Smooth muscle cell (in vitro differentiated cells): Measurements from ENCODE around the gene OR10Z1. TPM values are rescaled to one million over a fixed set of nuclear protein-coding genes. Genes with fewer than 3 reads are reported as not detected.

Experiments used
- DNase-seq: peaks from one replicate; lab custom pipeline; 2025; ENCODE audit not compliant: unreplicated experiment; lab: John Stamatoyannopoulos, UW
- H2AFZ ChIP-seq: fragments of 200-600 bp; sonication (generic); 2 replicates; pipeline ENCODE4 v1.6.0; 2016; ENCODE audit warnings: antibody characterized with exemption, low read depth, mild to moderate bottlenecking
- H3F3A ChIP-seq: fragments of 200-600 bp; sonication (generic); 2 replicates; pipeline ENCODE4 v1.6.0; 2017; ENCODE audit warnings: antibody characterized with exemption, low read depth
- H3K27ac ChIP-seq: fragments of 200-600 bp; sonication (generic); 2 replicates; pipeline ENCODE4 v1.5.1; 2016; ENCODE audit warnings: low read depth, mild to moderate bottlenecking
- H3K27me3 ChIP-seq: fragments of 200-600 bp; sonication (generic); 2 replicates; pipeline ENCODE4 v1.6.1; 2016; ENCODE audit warnings: low read depth, mild to moderate bottlenecking
- H3K36me3 ChIP-seq: fragments of 200-600 bp; sonication (generic); 2 replicates; pipeline ENCODE4 v1.5.1; 2016; ENCODE audit warnings: low read depth
- H3K4me1 ChIP-seq: fragments of 200-600 bp; sonication (generic); 2 replicates; pipeline ENCODE4 v1.5.1; 2016; ENCODE audit warnings: low read depth
- H3K4me2 ChIP-seq: fragments of 200-600 bp; sonication (generic); 2 replicates; pipeline ENCODE4 v1.6.0; 2016; ENCODE audit warnings: mild to moderate bottlenecking
- H3K4me3 ChIP-seq: fragments of 200-600 bp; sonication (generic); 2 replicates; pipeline ENCODE4 v1.5.1; 2016; ENCODE audit warnings: mild to moderate bottlenecking
- H3K79me2 ChIP-seq: fragments of 200-600 bp; sonication (generic); 2 replicates; pipeline ENCODE4 v1.6.0; 2016; ENCODE audit warnings: low read depth, mild to moderate bottlenecking
- H3K9ac ChIP-seq: fragments of 200-600 bp; sonication (generic); 2 replicates; pipeline ENCODE4 v1.6.0; 2016; ENCODE audit warnings: low read depth
- H3K9me3 ChIP-seq: fragments of 200-600 bp; sonication (generic); replicated peaks from 2 replicates; pipeline ENCODE4 v1.5.1; 2016; ENCODE audit warnings: low read depth
- H4K20me1 ChIP-seq: fragments of 200-600 bp; sonication (generic); 2 replicates; pipeline ENCODE4 v1.6.0; 2016; ENCODE audit warnings: low read depth
- WGBS: methylation state at CpG from one replicate; pipeline ENCODE4 v1.1.7; 2016; ENCODE audit warnings: low lambda C conversion rate; 5-methylcytosine and 5-hydroxymethylcytosine counted together
- polyA plus RNA-seq: library from polyadenylated mRNA; unstranded; fragments of >200 nt; fragmentation: Nextera tagmentation; extraction: Ambion mirVana; gene quantifications from 2 replicates; pipeline ENCODE4 v1.2.1, GENCODE V29; 2016
- total RNA-seq: library from RNA; depleted of rRNA; stranded (reverse); fragments of >200 nt; gene quantifications from 2 replicates; pipeline ENCODE4 v1.2.3, GENCODE V29; 2014
- TF ChIP-seq, protein P1 (sequence below): fragments of 200-600 bp; sonication (generic); IDR thresholded peaks from 2 replicates; pipeline ENCODE4 v1.5.1; 2017; ENCODE audit warnings: borderline replicate concordance, mild to moderate bottlenecking, antibody characterized with exemption; ENCODE audit not compliant: insufficient read depth, poor library complexity, severe bottlenecking

Gene OR10Z1
- total and polyA plus RNA-seq, 2 experiments from 2014 or later = not detected

DNA sequence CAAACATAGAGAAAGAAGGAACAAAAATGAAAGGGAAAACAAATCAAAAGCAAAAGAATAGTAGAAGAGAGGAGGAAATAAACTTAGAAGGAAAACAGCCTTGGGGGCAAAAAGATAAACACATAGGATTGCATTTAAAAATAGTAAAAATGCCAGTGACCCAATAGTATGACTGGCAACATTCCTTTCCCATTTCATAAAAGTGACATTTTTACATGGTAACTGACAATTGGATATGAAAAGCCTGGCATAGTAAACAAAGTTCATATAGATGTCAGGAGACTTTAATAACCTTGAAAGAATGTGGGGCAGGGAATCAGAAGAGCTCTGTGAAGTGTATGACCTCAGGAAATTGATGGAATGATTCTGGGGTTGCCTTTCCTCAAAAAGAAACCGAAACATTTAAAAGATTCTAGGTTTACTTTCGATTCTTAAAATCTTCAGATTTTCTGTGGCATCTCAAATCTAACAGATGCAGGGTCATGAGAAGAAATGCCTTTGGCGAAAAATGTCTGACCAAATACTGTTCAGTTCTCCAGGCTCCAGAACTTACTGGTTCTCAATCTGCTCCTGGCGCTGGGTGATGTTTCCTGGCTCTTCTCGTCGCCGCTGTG, 47.8 kb downstream of the OR10Z1 start:
- no peak overlapping the region for H3K9ac ChIP-seq
- H3F3A ChIP-seq = no peaks in the 10 kb centered on the region
- no peak overlapping the region for H2AFZ ChIP-seq
- 91% methylated on average over 7 of the region's 7 CpGs for WGBS
- H3K4me3 ChIP-seq = no peak overlapping the region
- H3K4me1 ChIP-seq = no peaks in the 10 kb centered on the region
- no peak overlapping the region for H3K4me2 ChIP-seq
- TF ChIP-seq, protein P1, sequence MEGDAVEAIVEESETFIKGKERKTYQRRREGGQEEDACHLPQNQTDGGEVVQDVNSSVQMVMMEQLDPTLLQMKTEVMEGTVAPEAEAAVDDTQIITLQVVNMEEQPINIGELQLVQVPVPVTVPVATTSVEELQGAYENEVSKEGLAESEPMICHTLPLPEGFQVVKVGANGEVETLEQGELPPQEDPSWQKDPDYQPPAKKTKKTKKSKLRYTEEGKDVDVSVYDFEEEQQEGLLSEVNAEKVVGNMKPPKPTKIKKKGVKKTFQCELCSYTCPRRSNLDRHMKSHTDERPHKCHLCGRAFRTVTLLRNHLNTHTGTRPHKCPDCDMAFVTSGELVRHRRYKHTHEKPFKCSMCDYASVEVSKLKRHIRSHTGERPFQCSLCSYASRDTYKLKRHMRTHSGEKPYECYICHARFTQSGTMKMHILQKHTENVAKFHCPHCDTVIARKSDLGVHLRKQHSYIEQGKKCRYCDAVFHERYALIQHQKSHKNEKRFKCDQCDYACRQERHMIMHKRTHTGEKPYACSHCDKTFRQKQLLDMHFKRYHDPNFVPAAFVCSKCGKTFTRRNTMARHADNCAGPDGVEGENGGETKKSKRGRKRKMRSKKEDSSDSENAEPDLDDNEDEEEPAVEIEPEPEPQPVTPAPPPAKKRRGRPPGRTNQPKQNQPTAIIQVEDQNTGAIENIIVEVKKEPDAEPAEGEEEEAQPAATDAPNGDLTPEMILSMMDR = no peak
- no peaks in the 10 kb centered on the region for H3K36me3 ChIP-seq
- H3K9me3 ChIP-seq = no peaks in the 10 kb centered on the region
- no peaks in the 10 kb centered on the region for H3K79me2 ChIP-seq
- H3K27me3 ChIP-seq = no peaks in the 10 kb centered on the region
- no peak for DNase-seq
- no peaks in the 10 kb centered on the region for H4K20me1 ChIP-seq
- H3K27ac ChIP-seq = no peak overlapping the region

- no peaks in the 10 kb centered on the region for H3F3A ChIP-seq
- no peaks in the 10 kb centered on the region for H3K27me3 ChIP-seq
- H2AFZ ChIP-seq = no peak overlapping the region
- H3K4me1 ChIP-seq = no peaks in the 10 kb centered on the region
- H3K4me3 ChIP-seq = no peak overlapping the region
- no peak overlapping the region for H3K4me2 ChIP-seq
- no peaks in the 10 kb centered on the region for H3K9me3 ChIP-seq
- no peak overlapping the region for H3K27ac ChIP-seq
- H3K36me3 ChIP-seq = no peaks in the 10 kb centered on the region
- no peaks in the 10 kb centered on the region for H3K79me2 ChIP-seq
- H4K20me1 ChIP-seq = no peaks in the 10 kb centered on the region
- no peak for DNase-seq
- H3K9ac ChIP-seq = no peak overlapping the region
- TF ChIP-seq, protein P1 = no peak
These were observed 49.0 kb downstream of the OR10Z1 start for GRCh38 chr1:158654086-158654485.

DNA sequence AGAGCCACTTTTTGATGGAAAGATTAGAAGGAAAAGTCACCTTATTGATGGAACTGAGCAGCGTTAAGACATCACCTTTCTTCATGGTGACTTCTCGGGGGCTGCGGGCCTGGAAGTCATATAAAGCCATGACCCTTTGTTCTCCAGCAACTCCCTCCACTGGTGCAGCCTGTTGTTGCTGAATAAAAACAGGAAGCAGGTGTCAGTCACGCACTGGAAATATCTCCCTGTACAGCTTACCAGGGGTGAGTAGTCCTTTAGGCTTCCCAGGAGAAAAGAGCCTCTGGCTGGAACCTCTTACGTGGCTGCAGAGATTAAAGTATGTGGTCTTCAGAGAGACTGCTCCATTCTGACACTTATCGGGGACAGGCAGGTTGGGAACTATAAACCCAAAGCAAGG, 49.5 kb downstream of the OR10Z1 start:
- Histone ChIP-seq H3K4me2 (no peak overlapping the region), H3K27me3 (no peaks in the 10 kb centered on the region), H2AFZ (no peak overlapping the region), H3K9ac (no peak overlapping the region), H3K27ac (no peak overlapping the region), H3K79me2 (no peaks in the 10 kb centered on the region), H3K4me1 (no peaks in the 10 kb centered on the region), H4K20me1 (no peaks in the 10 kb centered on the region), H3K36me3 (no peaks in the 10 kb centered on the region), H3F3A (no peaks in the 10 kb centered on the region), H3K9me3 (no peaks in the 10 kb centered on the region), H3K4me3 (no peak overlapping the region)
- 82% methylated on average over 6 of the region's 6 CpGs for WGBS
- TF ChIP-seq, protein P1 = no peak
- no peak for DNase-seq

Other genes with a start within 250 kb of the OR10Z1 start
- gene OR10T2, start 205.8 kb upstream of the OR10Z1 start, total RNA-seq = not detected in 2 replicates
- not detected in 2 replicates for gene OR10T2, start 205.8 kb upstream of the OR10Z1 start, polyA plus RNA-seq
- not detected in 2 replicates for gene OR10K2, start 179.0 kb upstream of the OR10Z1 start, total RNA-seq
- gene OR10K2, start 179.0 kb upstream of the OR10Z1 start, polyA plus RNA-seq = not detected in 2 replicates
- not detected in 2 replicates for gene OR10K1, start 143.4 kb upstream of the OR10Z1 start, total RNA-seq
- gene OR10K1, start 143.4 kb upstream of the OR10Z1 start, polyA plus RNA-seq = not detected in 2 replicates
- not detected in 2 replicates for gene OR10R2, start 133.0 kb upstream of the OR10Z1 start, total RNA-seq
- not detected in 2 replicates for gene OR10R2, start 133.0 kb upstream of the OR10Z1 start, polyA plus RNA-seq
- gene OR6Y1, start 50.9 kb upstream of the OR10Z1 start, total RNA-seq = not detected in 2 replicates
- not detected in 2 replicates for gene OR6Y1, start 50.9 kb upstream of the OR10Z1 start, polyA plus RNA-seq
- not detected in 2 replicates for gene OR6P1, start 34.7 kb upstream of the OR10Z1 start, total RNA-seq
- not detected in 2 replicates for gene OR6P1, start 34.7 kb upstream of the OR10Z1 start, polyA plus RNA-seq
- not detected in 2 replicates for gene OR10X1, start 25.4 kb upstream of the OR10Z1 start, total RNA-seq
- gene OR10X1, start 25.4 kb upstream of the OR10Z1 start, polyA plus RNA-seq = not detected in 2 replicates
- not detected in 2 replicates for gene SPTA1, start 81.4 kb downstream of the OR10Z1 start, total RNA-seq
- 0.55 TPM in 1 of 2 replicates, not detected in the other for gene SPTA1, start 81.4 kb downstream of the OR10Z1 start, polyA plus RNA-seq
- gene OR6K2, start 95.4 kb downstream of the OR10Z1 start, total RNA-seq = not detected in 2 replicates
- gene OR6K2, start 95.4 kb downstream of the OR10Z1 start, polyA plus RNA-seq = not detected in 2 replicates
- gene OR6K3, start 115.5 kb downstream of the OR10Z1 start, total RNA-seq = not detected in 2 replicates
- not detected in 2 replicates for gene OR6K3, start 115.5 kb downstream of the OR10Z1 start, polyA plus RNA-seq
- gene OR6K6, start 149.5 kb downstream of the OR10Z1 start, total RNA-seq = not detected in 2 replicates
- gene OR6K6, start 149.5 kb downstream of the OR10Z1 start, polyA plus RNA-seq = not detected in 2 replicates
- not detected in 2 replicates for gene OR6N1, start 166.9 kb downstream of the OR10Z1 start, total RNA-seq
- gene OR6N1, start 166.9 kb downstream of the OR10Z1 start, polyA plus RNA-seq = not detected in 2 replicates
- not detected in 2 replicates for gene OR6N2, start 175.9 kb downstream of the OR10Z1 start, total RNA-seq
- not detected in 2 replicates for gene OR6N2, start 175.9 kb downstream of the OR10Z1 start, polyA plus RNA-seq
- gene MNDA, start 226.1 kb downstream of the OR10Z1 start, total RNA-seq = 0.09 TPM in 1 of 2 replicates, not detected in the other
- 0.39 TPM in 1 of 2 replicates, not detected in the other for gene MNDA, start 226.1 kb downstream of the OR10Z1 start, polyA plus RNA-seq